HUES6 (cell line): Measurements from ENCODE around the gene NMNAT2.

Experiments
- H3K27ac ChIP-seq: 2 replicates; pipeline ENCODE4 v1.7.0; 2013; ENCODE audit warnings: low read depth, mild to moderate bottlenecking, low read length, inconsistent platforms
- H3K27me3 ChIP-seq: 2 replicates; pipeline ENCODE4 v1.6.1; 2013; ENCODE audit warnings: low read length; ENCODE audit not compliant: control insufficient read depth, insufficient read depth
- H3K36me3 ChIP-seq: 2 replicates; pipeline ENCODE4 v1.6.1; 2013; ENCODE audit warnings: low read length; ENCODE audit not compliant: control insufficient read depth, insufficient read depth
- H3K4me1 ChIP-seq: 2 replicates; pipeline ENCODE4 v1.6.1; 2013; ENCODE audit warnings: low read length; ENCODE audit not compliant: control insufficient read depth, insufficient read depth
- H3K4me3 ChIP-seq: 2 replicates; pipeline ENCODE4 v1.5.1; 2013; ENCODE audit warnings: low read depth, low read length
- H3K9ac ChIP-seq: one replicate; pipeline ENCODE4 v1.6.1; 2013; ENCODE audit warnings: mild to moderate bottlenecking, low read length
- H3K9me3 ChIP-seq: 2 replicates; pipeline ENCODE4 v1.6.1; 2013; ENCODE audit warnings: low read depth, low read length; ENCODE audit not compliant: control insufficient read depth, insufficient read depth

Gene NMNAT2

GRCh38 chr1:183287191-183287675, 130.9 kb downstream of the NMNAT2 start:
- no peak overlapping the region for H3K4me3 ChIP-seq
- H3K9ac ChIP-seq = no peak overlapping the region
- no peaks in the 10 kb centered on the region for H3K36me3 ChIP-seq
- H3K27ac ChIP-seq = no peak overlapping the region
- peaks cover 6% of the 10 kb centered on the region; the same call in 1 of the 2 replicates for H3K9me3 ChIP-seq
- H3K27me3 ChIP-seq = no peaks in the 10 kb centered on the region
- peaks cover 21% of the 10 kb centered on the region for H3K4me1 ChIP-seq

DNA sequence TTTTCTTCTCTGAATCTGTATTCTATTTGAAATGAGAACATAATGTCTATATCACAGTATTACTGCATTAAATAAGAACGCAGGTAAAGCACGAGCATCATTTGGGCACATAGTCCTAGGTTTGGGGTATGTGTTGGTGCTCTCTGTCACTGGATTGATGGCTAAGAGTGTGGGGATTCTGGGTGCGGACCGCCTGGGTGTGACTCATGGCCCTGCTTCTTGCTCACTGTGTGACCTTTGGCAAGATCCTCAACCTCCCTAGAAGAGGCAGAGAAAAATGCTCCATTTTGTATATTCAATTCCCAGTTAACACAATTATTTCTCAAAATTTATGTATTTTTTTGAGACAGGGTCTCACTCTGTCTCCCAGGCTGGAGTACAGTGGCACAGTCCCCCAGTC, 132.4 kb downstream of the NMNAT2 start:
- peaks cover 16% of the 10 kb centered on the region; the same call in 1 of the 2 replicates for H3K4me1 ChIP-seq
- no peak overlapping the region for H3K9ac ChIP-seq
- no peak overlapping the region for H3K27ac ChIP-seq
- peaks cover 6% of the 10 kb centered on the region; the same call in 1 of the 2 replicates for H3K9me3 ChIP-seq
- H3K27me3 ChIP-seq = no peaks in the 10 kb centered on the region
- H3K4me3 ChIP-seq = no peak overlapping the region
- no peaks in the 10 kb centered on the region for H3K36me3 ChIP-seq

DNA sequence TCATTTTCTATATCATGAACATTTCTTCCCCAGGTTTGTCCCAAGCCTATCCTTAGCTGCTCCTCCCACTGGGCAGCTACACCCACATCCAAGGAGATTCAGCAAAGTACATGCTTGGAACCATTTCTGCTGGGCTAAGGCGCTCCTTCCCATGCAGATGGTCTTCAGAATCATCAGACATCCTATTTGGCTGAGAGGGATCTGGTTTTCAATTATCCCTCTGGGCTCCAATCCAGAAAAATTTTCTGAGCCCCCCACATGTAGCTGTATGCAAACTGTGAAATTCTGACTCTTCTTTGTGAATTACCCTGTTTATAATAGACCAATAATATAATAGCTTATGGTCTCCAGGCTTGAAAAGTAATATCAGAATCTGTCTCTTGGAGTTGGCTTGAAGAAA, 132.9 kb downstream of the NMNAT2 start:
- Histone ChIP-seq H3K4me3 (no peak overlapping the region), H3K9me3 (peaks cover 6% of the 10 kb centered on the region; the same call in 1 of the 2 replicates), H3K4me1 (peaks cover 13% of the 10 kb centered on the region; the same call in 1 of the 2 replicates), H3K27ac (no peak overlapping the region), H3K9ac (no peak overlapping the region), H3K36me3 (no peaks in the 10 kb centered on the region), H3K27me3 (no peaks in the 10 kb centered on the region)

GRCh38 chr1:183284086-183284485, 134.1 kb downstream of the NMNAT2 start:
- no peaks in the 10 kb centered on the region for H3K27me3 ChIP-seq
- H3K9me3 ChIP-seq = peaks cover 6% of the 10 kb centered on the region; the same call in 1 of the 2 replicates
- H3K9ac ChIP-seq = no peak overlapping the region
- peaks cover 25% of the 10 kb centered on the region for H3K4me1 ChIP-seq
- no peaks in the 10 kb centered on the region for H3K36me3 ChIP-seq
- no peak overlapping the region for H3K4me3 ChIP-seq
- H3K27ac ChIP-seq = no peak overlapping the region

- no peak overlapping the region for H3K27ac ChIP-seq
- H3K9ac ChIP-seq = no peak overlapping the region
- no peak overlapping the region for H3K4me3 ChIP-seq
- 0 out of 2 replicates have a peak, but pooled peaks cover under 1% of the 10 kb centered on the region for H3K9me3 ChIP-seq
- no peaks in the 10 kb centered on the region for H3K27me3 ChIP-seq
- peaks cover 33% of the 10 kb centered on the region for H3K4me1 ChIP-seq
- no peaks in the 10 kb centered on the region for H3K36me3 ChIP-seq
These were observed 134.9 kb downstream of the NMNAT2 start for GRCh38 chr1:183283286-183283685.

DNA sequence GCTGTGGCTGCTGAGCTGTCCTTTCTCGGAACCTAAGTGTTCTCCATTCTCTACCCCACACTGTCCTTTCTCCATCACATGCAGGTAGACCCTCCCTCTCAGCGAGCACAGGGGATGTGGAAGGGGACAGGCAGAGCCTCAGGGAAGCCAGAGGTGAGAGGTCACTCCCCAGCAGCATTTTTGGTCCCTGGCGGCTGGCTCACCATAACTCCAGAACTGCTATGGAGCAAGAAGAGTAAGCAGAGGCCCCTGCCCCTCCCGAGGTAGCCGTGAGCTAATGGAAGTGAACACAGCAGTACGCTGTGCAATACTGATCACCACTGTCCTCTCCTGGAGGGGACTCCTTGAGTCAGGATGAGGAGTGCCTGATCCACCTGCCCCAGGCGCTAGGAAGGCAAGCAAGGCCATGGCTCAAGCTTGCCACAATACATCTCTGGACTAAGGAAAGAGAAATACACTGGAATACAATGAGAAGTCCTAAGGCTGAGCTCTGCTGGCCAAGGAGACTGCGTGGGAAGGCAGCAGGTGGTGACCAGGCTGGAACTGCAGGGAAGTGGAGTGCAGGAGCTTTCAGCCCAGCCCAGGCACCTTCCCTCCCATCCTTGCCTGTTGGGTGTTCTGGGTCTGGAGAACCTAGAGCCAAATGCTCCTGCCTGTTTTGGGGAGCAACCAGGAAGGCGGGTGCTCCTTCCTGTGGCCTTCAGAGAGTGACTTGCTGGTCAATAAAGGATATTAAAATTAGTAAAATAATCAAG, 135.9 kb downstream of the NMNAT2 start:
- H3K9me3 ChIP-seq = no peaks in the 10 kb centered on the region
- no peaks in the 10 kb centered on the region for H3K36me3 ChIP-seq
- H3K9ac ChIP-seq = peak overlapping the region; percentile 12
- H3K27ac ChIP-seq = no peak overlapping the region
- peaks cover 41% of the 10 kb centered on the region for H3K4me1 ChIP-seq
- no peaks in the 10 kb centered on the region for H3K27me3 ChIP-seq
- no peak overlapping the region for H3K4me3 ChIP-seq

DNA sequence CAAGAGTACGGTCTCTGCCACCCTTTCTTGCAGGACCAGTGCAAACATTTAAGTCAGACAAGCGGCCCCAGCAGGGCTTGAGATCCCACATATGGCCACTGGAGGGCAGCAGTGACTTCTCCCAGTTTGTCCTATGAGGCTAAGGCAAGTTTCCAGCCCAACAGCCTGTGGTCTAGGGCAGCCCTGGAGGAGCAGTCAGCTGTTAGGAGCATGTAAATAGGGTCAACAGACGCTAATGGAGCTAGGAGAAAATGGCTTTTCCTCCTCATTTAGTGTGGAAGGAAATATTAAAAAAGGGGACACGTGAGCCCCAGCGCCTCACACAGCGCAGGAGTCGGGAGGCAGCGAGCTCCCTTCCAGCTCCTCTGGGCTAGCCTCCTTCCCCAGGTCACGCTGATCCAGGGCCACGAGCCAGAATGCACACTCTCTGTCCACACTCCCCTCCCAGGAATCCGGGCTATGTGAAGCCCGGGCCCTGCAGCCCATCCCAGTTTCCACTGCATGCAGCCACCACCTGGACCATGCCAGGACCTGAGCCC, 136.6 kb downstream of the NMNAT2 start:
- Histone ChIP-seq H3K36me3 (no peaks in the 10 kb centered on the region), H3K27me3 (no peaks in the 10 kb centered on the region), H3K27ac (no peak overlapping the region), H3K9me3 (no peaks in the 10 kb centered on the region), H3K4me3 (no peak overlapping the region), H3K9ac (no peak overlapping the region), H3K4me1 (peaks cover 44% of the 10 kb centered on the region)

GRCh38 chr1:183281039-183281438, 137.1 kb downstream of the NMNAT2 start:
- Histone ChIP-seq H3K4me3 (no peak overlapping the region), H3K4me1 (peaks cover 50% of the 10 kb centered on the region), H3K27ac (no peak overlapping the region), H3K9ac (no peak overlapping the region), H3K36me3 (no peaks in the 10 kb centered on the region), H3K27me3 (no peaks in the 10 kb centered on the region), H3K9me3 (no peaks in the 10 kb centered on the region)

DNA sequence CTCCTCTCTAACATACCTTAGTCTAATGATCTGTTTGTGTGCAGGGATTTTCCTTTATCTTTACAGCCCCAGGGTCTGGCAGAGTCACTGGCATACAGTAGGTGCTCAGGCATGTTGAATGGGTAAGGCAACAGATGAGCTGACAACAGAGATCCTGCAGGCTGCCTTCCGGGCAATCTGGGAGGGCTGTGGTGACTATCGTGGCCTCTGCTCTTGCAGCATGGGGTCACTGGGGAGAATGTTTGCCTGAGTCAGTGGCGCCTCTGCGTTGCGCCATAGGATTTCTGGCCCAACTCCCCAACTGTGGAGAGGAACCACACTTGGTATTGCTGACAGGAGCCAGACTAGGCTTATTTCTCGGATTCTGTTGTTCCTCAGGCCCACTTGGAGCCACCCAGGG, 138.3 kb downstream of the NMNAT2 start:
- H3K27me3 ChIP-seq = no peaks in the 10 kb centered on the region
- H3K9ac ChIP-seq = peak overlapping the region; percentile 41
- peaks cover 51% of the 10 kb centered on the region for H3K4me1 ChIP-seq
- no peak overlapping the region for H3K4me3 ChIP-seq
- H3K9me3 ChIP-seq = no peaks in the 10 kb centered on the region
- no peak overlapping the region for H3K27ac ChIP-seq
- no peaks in the 10 kb centered on the region for H3K36me3 ChIP-seq

GRCh38 chr1:183278739-183279591, 139.2 kb downstream of the NMNAT2 start:
- Histone ChIP-seq H3K9ac (peak overlapping the region; percentile 41), H3K9me3 (no peaks in the 10 kb centered on the region), H3K4me3 (0 out of 2 replicates have a peak overlapping the region, but pooled peaks have one; percentile 5), H3K27me3 (no peaks in the 10 kb centered on the region), H3K36me3 (no peaks in the 10 kb centered on the region), H3K4me1 (peaks cover 48% of the 10 kb centered on the region), H3K27ac (peak overlapping the region; percentile 65)
